ENCODE measurements around the gene ARID3A.

ARID3A gene

DNA sequence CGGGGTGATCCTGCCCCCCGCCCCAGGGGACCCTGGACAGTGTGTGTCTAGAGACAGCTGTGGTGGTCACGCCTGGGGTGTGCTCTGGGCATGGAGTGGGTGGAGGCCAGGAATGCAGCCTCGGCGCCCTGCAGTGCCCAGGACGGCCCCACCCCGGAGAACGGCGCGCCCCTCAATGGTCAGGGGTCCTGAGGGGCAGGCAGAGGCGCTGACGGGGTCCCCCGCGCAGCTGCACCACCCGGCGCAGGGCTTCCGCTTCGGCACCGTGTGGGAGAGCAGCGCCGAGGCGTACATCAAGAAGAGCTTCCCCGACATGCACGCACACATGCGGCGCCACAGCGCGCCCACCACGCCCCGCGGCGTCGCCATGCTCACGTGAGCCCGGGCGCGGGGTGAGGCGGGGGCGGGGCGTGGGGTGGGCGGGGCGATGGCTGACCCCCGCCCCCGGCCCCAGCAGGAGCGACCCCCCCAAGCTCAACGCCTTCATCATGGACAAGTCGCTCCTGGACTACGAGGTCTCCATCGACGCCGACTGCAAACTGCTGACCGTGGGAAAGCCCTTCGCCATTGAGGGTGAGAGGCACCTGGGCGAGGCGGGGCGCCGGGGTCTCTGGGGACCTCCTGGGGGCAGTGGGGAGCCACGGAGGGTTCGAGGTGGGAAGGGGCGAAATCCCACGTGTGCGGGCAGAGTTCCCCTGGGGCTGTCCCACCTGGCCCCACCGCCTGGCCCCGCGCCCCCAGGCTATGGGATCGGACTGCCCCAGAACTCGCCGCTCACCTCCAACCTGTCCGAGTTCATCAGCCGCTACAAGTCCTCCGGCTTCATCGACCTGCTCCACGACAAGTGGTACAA lies 81.8 kb downstream of the ARID3A start:
- Histone ChIP-seq H4K20me1 (peaks cover 21 to 84% (median 42%) of the 10 kb centered on the region in 11 experiments; a peak in 21 of 22 replicates), H3K36me3 (peaks cover 32 to 53% (median 36%) of the 10 kb centered on the region in 11 experiments), H3K9me3 (replicated peaks in 1 of 11) (no peaks in the 10 kb centered on the region), H3K27me3 (peaks cover 8 to 16% (median 13%) of the 10 kb centered on the region in 11 experiments), H3K4me1 (no peaks in the 10 kb centered on the region), H3K4me2 (no peak overlapping the region), H3K27ac (no peak overlapping the region), H3K9ac (no peak overlapping the region), H3K4me3 (no peak overlapping the region)
- TF ChIP-seq Cebpa-rat (IDR thresholded peaks at IDR 0.05): no peak

DNA sequence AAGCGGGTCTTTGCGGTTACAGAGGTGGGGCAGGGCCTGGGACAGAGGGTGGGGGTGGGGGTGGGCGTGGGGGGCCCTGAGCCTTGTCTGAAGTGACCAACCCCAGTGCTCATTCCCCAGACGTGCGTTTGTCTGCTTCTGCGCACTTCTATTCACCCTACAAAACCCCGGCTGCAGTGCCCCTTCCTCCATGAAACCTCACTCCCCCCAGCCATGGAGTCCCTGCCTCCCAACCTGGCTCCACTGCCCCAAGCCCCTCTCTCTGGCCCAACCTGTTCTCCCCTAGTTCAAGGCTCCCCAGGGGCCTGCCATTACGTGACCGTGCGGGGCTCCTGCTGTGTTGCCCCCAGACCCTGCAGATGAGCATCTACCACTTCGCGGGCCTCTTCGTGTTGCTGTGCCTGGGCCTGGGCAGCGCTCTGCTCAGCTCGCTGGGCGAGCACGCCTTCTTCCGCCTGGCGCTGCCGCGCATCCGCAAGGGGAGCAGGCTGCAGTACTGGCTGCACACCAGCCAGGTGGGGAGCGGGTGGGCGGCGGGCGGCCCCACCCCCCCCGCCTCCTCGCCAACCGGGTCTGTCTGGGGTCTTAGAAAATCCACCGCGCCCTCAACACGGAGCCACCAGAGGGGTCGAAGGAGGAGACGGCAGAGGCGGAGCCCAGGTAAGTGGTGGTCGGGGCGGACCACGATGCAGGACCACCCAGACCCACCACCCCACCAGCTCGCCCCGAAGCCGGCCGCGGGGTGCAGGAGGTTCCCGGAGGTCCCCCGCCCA lies 82.6 kb downstream of the ARID3A start:
- no peak overlapping the region for H3K4me3 ChIP-seq
- H3K27me3 ChIP-seq: peaks cover under 1 to 8% (median 5%) of the 10 kb centered on the region in 11 experiments; a peak in 16 of 22 replicates
- H3K9ac ChIP-seq: no peak overlapping the region
- peaks cover 39 to 62% (median 43%) of the 10 kb centered on the region in 11 experiments for H3K36me3 ChIP-seq
- TF ChIP-seq Cebpa-rat (IDR thresholded peaks at IDR 0.05): no peak
- no peaks in the 10 kb centered on the region for H3K9me3 ChIP-seq (replicated peaks in 1 of 11)
- H3K4me2 ChIP-seq: no peak overlapping the region
- H3K4me1 ChIP-seq: no peaks in the 10 kb centered on the region
- H3K27ac ChIP-seq: no peak overlapping the region
- H4K20me1 ChIP-seq: peaks cover 27 to 84% (median 49%) of the 10 kb centered on the region in 11 experiments

- Histone ChIP-seq H3K27me3 (no peaks in the 10 kb centered on the region), H3K4me1 (no peaks in the 10 kb centered on the region), H3K9ac (no peak overlapping the region), H3K4me3 (no peak overlapping the region), H3K36me3 (peaks cover 47 to 70% (median 51%) of the 10 kb centered on the region in 11 experiments), H3K9me3 (replicated peaks in 1 of 11) (no peaks in the 10 kb centered on the region), H3K27ac (no peak overlapping the region), H4K20me1 (peaks cover 36 to 85% (median 57%) of the 10 kb centered on the region in 11 experiments), H3K4me2 (no peak overlapping the region)
- TF ChIP-seq Cebpa-rat (IDR thresholded peaks at IDR 0.05): no peak
Observed at GRCh38 chr19:1009041-1009980, 83.5 kb downstream of the ARID3A start.

- H3K9ac ChIP-seq: no peak overlapping the region
- H3K4me2 ChIP-seq: no peak overlapping the region
- no peak for TF ChIP-seq Cebpa-rat (IDR thresholded peaks at IDR 0.05)
- H3K4me3 ChIP-seq: no peak overlapping the region
- no peak overlapping the region for H3K27ac ChIP-seq
- H3K27me3 ChIP-seq: no peaks in the 10 kb centered on the region
- H3K36me3 ChIP-seq: peaks cover 55 to 78% (median 59%) of the 10 kb centered on the region in 11 experiments
- no peaks in the 10 kb centered on the region for H3K4me1 ChIP-seq
- H3K9me3 ChIP-seq (replicated peaks in 1 of 11): no peaks in the 10 kb centered on the region
- peaks cover 43 to 86% (median 65%) of the 10 kb centered on the region in 11 experiments for H4K20me1 ChIP-seq
Observed at GRCh38 chr19:1009981-1010538, 84.2 kb downstream of the ARID3A start.

DNA sequence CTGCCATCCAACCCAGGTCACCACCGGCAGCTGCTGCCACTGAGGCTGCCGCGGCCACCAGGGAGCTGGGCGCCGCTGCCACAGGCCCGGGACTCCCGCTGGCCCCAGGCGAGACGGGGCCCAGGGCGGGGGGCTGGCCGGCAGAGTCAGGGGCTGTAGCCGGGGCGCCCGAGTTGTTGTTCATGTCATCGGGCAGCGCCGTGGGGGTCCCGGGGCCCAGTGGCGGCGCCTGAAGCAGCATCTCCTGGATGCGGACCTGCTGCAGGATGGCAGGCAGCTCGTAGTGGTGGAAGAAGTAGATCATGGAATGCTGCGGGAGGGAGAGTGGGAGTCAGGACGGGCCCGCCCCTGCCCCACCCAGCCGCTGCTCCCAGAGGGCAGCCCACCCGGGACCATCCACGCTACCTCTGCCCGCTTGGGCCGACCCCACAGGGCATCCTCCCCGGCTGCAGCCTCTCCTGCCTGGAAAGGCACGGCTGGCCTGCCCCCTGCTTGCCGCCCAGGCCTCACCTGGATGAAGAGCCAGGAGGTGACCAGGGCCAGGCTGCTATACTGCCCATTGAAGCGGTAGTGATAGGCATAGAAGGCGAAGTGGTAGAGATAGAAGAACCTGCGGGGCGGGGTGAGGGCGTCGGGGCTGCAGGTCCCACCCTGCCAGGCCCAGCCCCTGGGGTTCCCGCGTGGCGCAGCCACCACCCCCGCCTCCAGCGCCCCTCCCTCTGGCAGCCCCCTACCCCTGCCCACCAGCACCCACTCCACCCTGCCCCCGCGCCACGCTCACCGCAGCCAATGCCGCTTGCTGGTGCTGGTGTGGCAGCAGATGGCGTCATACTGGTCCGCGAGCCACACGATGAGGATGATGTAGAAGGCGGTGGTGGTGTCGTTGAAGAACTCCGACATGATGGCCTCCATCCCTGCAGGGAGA lies 85.0 kb downstream of the ARID3A start:
- Histone ChIP-seq H3K27me3 (no peaks in the 10 kb centered on the region), H3K4me2 (no peak overlapping the region), H3K36me3 (peaks cover 62 to 86% (median 67%) of the 10 kb centered on the region in 11 experiments), H3K9ac (no peak overlapping the region), H3K9me3 (replicated peaks in 1 of 11) (no peaks in the 10 kb centered on the region), H4K20me1 (peaks cover 51 to 89% (median 73%) of the 10 kb centered on the region in 11 experiments), H3K4me3 (no peak overlapping the region), H3K27ac (no peak overlapping the region), H3K4me1 (no peaks in the 10 kb centered on the region)
- TF ChIP-seq Cebpa-rat (IDR thresholded peaks at IDR 0.05): no peak

GRCh38 chr19:1011831-1012333 lies 86.0 kb downstream of the ARID3A start:
- Histone ChIP-seq H3K27ac (no peak overlapping the region), H3K9ac (no peak overlapping the region), H3K4me3 (no peak overlapping the region), H3K36me3 (peaks cover 62 to 90% (median 75%) of the 10 kb centered on the region in 11 experiments), H3K4me2 (no peak overlapping the region), H3K4me1 (peaks cover 0 to 8% (median 7%) of the 10 kb centered on the region in 10 experiments; a peak in 14 of 20 replicates), H3K27me3 (no peaks in the 10 kb centered on the region), H4K20me1 (peaks cover 62 to 91% (median 77%) of the 10 kb centered on the region in 11 experiments), H3K9me3 (replicated peaks in 1 of 11) (no peaks in the 10 kb centered on the region)
- TF ChIP-seq Cebpa-rat (IDR thresholded peaks at IDR 0.05): no peak

- Histone ChIP-seq H3K36me3 (peaks cover 66 to 90% (median 76%) of the 10 kb centered on the region in 11 experiments), H3K4me2 (no peak overlapping the region), H3K27ac (no peak overlapping the region), H3K27me3 (no peaks in the 10 kb centered on the region), H3K9ac (no peak overlapping the region), H4K20me1 (peaks cover 66 to 91% (median 80%) of the 10 kb centered on the region in 11 experiments), H3K4me3 (no peak overlapping the region), H3K9me3 (replicated peaks in 1 of 11) (no peaks in the 10 kb centered on the region), H3K4me1 (peaks cover 4 to 13% (median 11%) of the 10 kb centered on the region in 10 experiments; a peak in 19 of 20 replicates)
- no peak for TF ChIP-seq Cebpa-rat (IDR thresholded peaks at IDR 0.05)
Observed at GRCh38 chr19:1012334-1012733, 86.5 kb downstream of the ARID3A start.
